Neural progenitor cell (in vitro differentiated cells): ENCODE measurements around the gene CLTRN. TPM values are rescaled to one million over a fixed set of nuclear protein-coding genes. Genes with fewer than 3 reads are reported as not detected.
A peak's percentile ranks its signal among the peaks of the same experiment; 100 is the strongest.

Experiments used
- DNase-seq: peaks from one replicate; pipeline ENCODE4 v3.0.0-alpha.2; 2016; ENCODE audit warnings: low spot score
- H2AFZ ChIP-seq: fragments of 200-600 bp; sonication (generic); replicated peaks from 2 replicates; pipeline ENCODE4 v1.6.1; 2016; ENCODE audit warnings: antibody characterized with exemption
- H3F3A ChIP-seq: fragments of 200-600 bp; sonication (generic); 2 replicates; pipeline ENCODE4 v1.6.1; 2016; ENCODE audit warnings: antibody characterized with exemption, low read depth
- H3K27ac ChIP-seq: fragments of 200-600 bp; sonication (generic); 2 replicates; pipeline ENCODE4 v1.5.1; 2016; ENCODE audit warnings: mild to moderate bottlenecking
- H3K27me3 ChIP-seq: fragments of 200-600 bp; sonication (generic); 2 replicates; pipeline ENCODE4 v1.6.1; 2016; ENCODE audit warnings: mild to moderate bottlenecking, moderate library complexity
- H3K36me3 ChIP-seq: fragments of 200-600 bp; sonication (generic); 2 replicates; pipeline ENCODE4 v1.5.1; 2016
- H3K4me1 ChIP-seq: fragments of 200-600 bp; sonication (generic); 2 replicates; pipeline ENCODE4 v1.6.1; 2016; ENCODE audit warnings: mixed run types
- H3K4me2 ChIP-seq: fragments of 200-600 bp; sonication (generic); 2 replicates; pipeline ENCODE4 v1.6.1; 2016
- H3K4me3 ChIP-seq: fragments of 200-600 bp; sonication (generic); 2 replicates; pipeline ENCODE4 v1.5.1; 2016
- H3K79me2 ChIP-seq: fragments of 200-600 bp; sonication (generic); 2 replicates; pipeline ENCODE4 v1.6.1; 2016; ENCODE audit warnings: low read depth
- H3K9ac ChIP-seq: fragments of 200-600 bp; sonication (generic); 2 replicates; pipeline ENCODE4 v1.6.1; 2016
- H3K9me3 ChIP-seq: fragments of 200-600 bp; sonication (generic); 2 replicates; pipeline ENCODE4 v1.5.1; 2016; ENCODE audit warnings: low read depth
- H4K20me1 ChIP-seq: fragments of 200-600 bp; sonication (generic); 2 replicates; pipeline ENCODE4 v1.6.1; 2016; ENCODE audit warnings: low read depth
- H3K27ac Mint-ChIP-seq: 3 replicates; pipeline ENCODE4 v1.8.0; 2021; ENCODE audit warnings: mixed read lengths
- H3K27me3 Mint-ChIP-seq: 2 replicates; pipeline ENCODE4 v1.8.0; 2022; ENCODE audit warnings: low read depth, mild to moderate bottlenecking, inconsistent platforms, moderate library complexity, mixed read lengths; ENCODE audit not compliant: insufficient read depth
- H3K36me3 Mint-ChIP-seq: 3 replicates; pipeline ENCODE4 v1.8.0; 2021; ENCODE audit warnings: mixed read lengths
- H3K4me1 Mint-ChIP-seq: 3 replicates; pipeline ENCODE4 v1.8.0; 2021; ENCODE audit warnings: mixed read lengths
- H3K4me3 Mint-ChIP-seq: 3 replicates; pipeline ENCODE4 v1.8.0; 2021; ENCODE audit warnings: mild to moderate bottlenecking, moderate library complexity, mixed read lengths
- H3K9me3 Mint-ChIP-seq: 3 replicates; pipeline ENCODE4 v1.8.0; 2020; ENCODE audit warnings: mixed read lengths
- EZH2 ChIP-seq: fragments of 200-600 bp; sonication (generic); IDR thresholded peaks from 2 replicates; pipeline ENCODE4 v1.6.1; 2017; ENCODE audit warnings: antibody characterized with exemption, mild to moderate bottlenecking, moderate library complexity
- EZH2phosphoT487 ChIP-seq: fragments of 200-600 bp; sonication (generic); IDR thresholded peaks from 2 replicates; pipeline ENCODE4 v1.6.1; 2017; ENCODE audit warnings: antibody characterized with exemption
- total RNA-seq: library from RNA; depleted of rRNA; stranded (reverse); fragments of >200 nt; gene quantifications from 2 replicates; pipeline ENCODE4 v1.2.3, GENCODE V29; 2015; ENCODE audit warnings: low replicate concordance
- TF ChIP-seq, protein P1 (sequence below): fragments of 200-600 bp; sonication (generic); IDR thresholded peaks from 2 replicates; pipeline ENCODE4 v1.5.1; 2017; ENCODE audit warnings: antibody characterized with exemption, mild to moderate bottlenecking

CLTRN gene
- total RNA-seq, 1 donor from 2014 or later, result 3.5 TPM

DNA sequence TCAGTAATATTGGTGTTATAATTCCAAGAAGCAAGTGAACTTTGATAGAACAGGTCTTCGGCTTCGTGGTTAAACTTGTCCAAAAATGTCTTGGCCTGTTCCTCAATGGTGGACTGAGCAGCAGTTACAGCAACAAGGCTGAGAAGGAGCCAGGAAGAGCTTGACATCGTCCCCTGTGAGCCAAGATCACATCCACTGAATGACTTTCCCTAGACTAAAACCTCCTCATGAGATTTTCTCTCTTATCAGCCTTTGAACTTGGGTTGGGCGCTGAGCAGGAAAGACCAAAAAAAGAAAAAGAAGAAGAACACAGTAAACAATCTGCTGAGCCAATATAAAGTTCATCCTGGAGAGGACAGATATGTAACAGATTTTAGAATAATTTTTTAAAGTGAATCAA, 63.9 kb downstream of the CLTRN start, which contains the start of gene ACE2:
TSS of gene ACE2 (minus strand) at position 216 of the 400 bp plus-strand sequence. CDS start at position 167, 49 bp downstream.
- no peaks in the 10 kb centered on the region for H3K36me3 Mint-ChIP-seq
- no peaks in the 10 kb centered on the region for H3K4me1 ChIP-seq
- H3K9me3 Mint-ChIP-seq, result no peaks in the 10 kb centered on the region
- H3K79me2 ChIP-seq, result no peaks in the 10 kb centered on the region
- no peak within 1 kb of the TSS for H2AFZ ChIP-seq
- H3K9ac ChIP-seq, result no peak within 1 kb of the TSS
- DNase-seq, result no peak
- no peaks in the 10 kb centered on the region for H3K27me3 Mint-ChIP-seq
- no peaks in the 10 kb centered on the region for H3K9me3 ChIP-seq
- H4K20me1 ChIP-seq, result no peaks in the 10 kb centered on the region
- no peaks in the 10 kb centered on the region for H3K27me3 ChIP-seq
- no peak within 1 kb of the TSS for H3K27ac ChIP-seq
- no peaks in the 10 kb centered on the region for H3K4me1 Mint-ChIP-seq
- no peak within 1 kb of the TSS for H3K27ac Mint-ChIP-seq
- TF ChIP-seq, protein P1, sequence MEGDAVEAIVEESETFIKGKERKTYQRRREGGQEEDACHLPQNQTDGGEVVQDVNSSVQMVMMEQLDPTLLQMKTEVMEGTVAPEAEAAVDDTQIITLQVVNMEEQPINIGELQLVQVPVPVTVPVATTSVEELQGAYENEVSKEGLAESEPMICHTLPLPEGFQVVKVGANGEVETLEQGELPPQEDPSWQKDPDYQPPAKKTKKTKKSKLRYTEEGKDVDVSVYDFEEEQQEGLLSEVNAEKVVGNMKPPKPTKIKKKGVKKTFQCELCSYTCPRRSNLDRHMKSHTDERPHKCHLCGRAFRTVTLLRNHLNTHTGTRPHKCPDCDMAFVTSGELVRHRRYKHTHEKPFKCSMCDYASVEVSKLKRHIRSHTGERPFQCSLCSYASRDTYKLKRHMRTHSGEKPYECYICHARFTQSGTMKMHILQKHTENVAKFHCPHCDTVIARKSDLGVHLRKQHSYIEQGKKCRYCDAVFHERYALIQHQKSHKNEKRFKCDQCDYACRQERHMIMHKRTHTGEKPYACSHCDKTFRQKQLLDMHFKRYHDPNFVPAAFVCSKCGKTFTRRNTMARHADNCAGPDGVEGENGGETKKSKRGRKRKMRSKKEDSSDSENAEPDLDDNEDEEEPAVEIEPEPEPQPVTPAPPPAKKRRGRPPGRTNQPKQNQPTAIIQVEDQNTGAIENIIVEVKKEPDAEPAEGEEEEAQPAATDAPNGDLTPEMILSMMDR, result no peak
- TF ChIP-seq EZH2phosphoT487, result no peak
- no peak for TF ChIP-seq EZH2
- H3K4me3 Mint-ChIP-seq, result no peak within 1 kb of the TSS
- no peaks in the 10 kb centered on the region for H3K36me3 ChIP-seq
- H3K4me3 ChIP-seq, result no peak within 1 kb of the TSS
- H3F3A ChIP-seq, result no peaks in the 10 kb centered on the region
- H3K4me2 ChIP-seq, result no peak within 1 kb of the TSS

- Mint-ChIP-seq H3K4me1 (no peaks in the 10 kb centered on the region), H3K36me3 (no peaks in the 10 kb centered on the region), H3K27me3 (no peaks in the 10 kb centered on the region), H3K4me3 (no peak overlapping the region), H3K9me3 (no peaks in the 10 kb centered on the region), H3K27ac (no peak overlapping the region)
- Histone ChIP-seq H3K27ac (no peak overlapping the region), H3F3A (no peaks in the 10 kb centered on the region), H3K4me3 (no peak overlapping the region), H3K9ac (no peak overlapping the region), H3K9me3 (no peaks in the 10 kb centered on the region), H3K4me2 (no peak overlapping the region), H3K27me3 (no peaks in the 10 kb centered on the region), H3K36me3 (no peaks in the 10 kb centered on the region), H3K4me1 (no peaks in the 10 kb centered on the region), H3K79me2 (no peaks in the 10 kb centered on the region), H2AFZ (no peak overlapping the region), H4K20me1 (no peaks in the 10 kb centered on the region)
- TF ChIP-seq, protein P1, result no peak
- no peak for TF ChIP-seq EZH2phosphoT487
- TF ChIP-seq EZH2, result no peak
- peak; percentile 15 for DNase-seq
Measured at GRCh38 chrX:15600049-15600448, 64.6 kb downstream of the CLTRN start.

DNA sequence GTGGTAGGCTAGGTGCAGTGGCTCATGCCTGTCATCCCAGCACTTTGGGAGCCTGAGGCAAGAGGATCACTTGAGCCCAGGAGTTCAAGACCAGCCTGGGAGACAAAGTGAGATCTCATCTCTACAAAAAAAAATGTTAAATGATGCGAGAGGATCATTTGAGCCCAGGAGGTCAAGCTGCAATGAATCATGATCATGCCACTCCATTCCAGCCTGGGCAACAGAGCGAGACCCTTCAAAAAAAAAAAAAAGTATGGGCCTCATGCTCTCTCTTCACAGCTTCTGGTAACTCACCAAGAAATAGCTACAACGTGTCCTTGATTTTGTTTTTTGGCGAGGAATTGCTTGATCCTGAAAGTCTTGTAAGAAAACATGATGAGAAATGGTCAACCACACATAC, 65.1 kb downstream of the CLTRN start:
- Mint-ChIP-seq H3K4me3 (no peak overlapping the region), H3K27ac (no peak overlapping the region), H3K27me3 (no peaks in the 10 kb centered on the region), H3K4me1 (no peaks in the 10 kb centered on the region), H3K9me3 (no peaks in the 10 kb centered on the region), H3K36me3 (no peaks in the 10 kb centered on the region)
- no peaks in the 10 kb centered on the region for H3K4me1 ChIP-seq
- no peak for TF ChIP-seq EZH2
- TF ChIP-seq, protein P1, result no peak
- no peak for TF ChIP-seq EZH2phosphoT487
- no peak overlapping the region for H3K27ac ChIP-seq
- H3K9me3 ChIP-seq, result no peaks in the 10 kb centered on the region
- no peak overlapping the region for H3K4me2 ChIP-seq
- no peaks in the 10 kb centered on the region for H3K27me3 ChIP-seq
- no peak overlapping the region for H3K9ac ChIP-seq
- no peaks in the 10 kb centered on the region for H3F3A ChIP-seq
- no peaks in the 10 kb centered on the region for H3K79me2 ChIP-seq
- no peak for DNase-seq
- H4K20me1 ChIP-seq, result no peaks in the 10 kb centered on the region
- no peaks in the 10 kb centered on the region for H3K36me3 ChIP-seq
- H3K4me3 ChIP-seq, result no peak overlapping the region
- no peak overlapping the region for H2AFZ ChIP-seq
